Thoracic aorta (tissue), 2 donors: Measurements from ENCODE around the gene CDC7. TPM values are rescaled to one million over a fixed set of nuclear protein-coding genes. Genes with fewer than 3 reads are reported as not detected.

Source experiments
- ATAC-seq: fragments of 150-250 bp; one replicate; pipeline ENCODE4 v1.8.0; 2017; ENCODE audit warnings: low read depth; ENCODE audit not compliant: insufficient number of reproducible peaks, low FRiP score
- DNase-seq: peaks from one replicate; pipeline ENCODE4 v3.0.0-alpha.2; 2020; ENCODE audit warnings: low spot score
- H3K27ac ChIP-seq, 2 donors: fragments of 200-600 bp; sonication (generic); 1 replicate in 1 of 2; 2 replicates in 1 of 2; pipeline ENCODE4 v1.5.1; 2016; ENCODE audit warnings: mild to moderate bottlenecking in 2 of 2, moderate library complexity in 2 of 2
- H3K27me3 ChIP-seq: fragments of 200-600 bp; sonication (generic); replicated peaks from 2 replicates; pipeline ENCODE4 v1.6.0; 2016; ENCODE audit warnings: mild to moderate bottlenecking; ENCODE audit not compliant: insufficient read depth
- H3K36me3 ChIP-seq: fragments of 200-600 bp; sonication (generic); one replicate; pipeline ENCODE4 v1.5.1; 2016
- H3K4me1 ChIP-seq, 2 donors: fragments of 200-600 bp; sonication (generic); 1 replicate in 1 of 2; 2 replicates in 1 of 2; pipeline versions ENCODE4 v1.5.1 to v1.6.0; 2016; ENCODE audit warnings: low read depth in 2 of 2, mild to moderate bottlenecking in 1 of 2; ENCODE audit not compliant: control insufficient read depth in 1 of 2
- H3K4me3 ChIP-seq: fragments of 200-600 bp; sonication (generic); 2 replicates; pipeline ENCODE4 v1.5.1; 2016; ENCODE audit warnings: mild to moderate bottlenecking
- H3K9me3 ChIP-seq: fragments of 200-600 bp; sonication (generic); 2 replicates; pipeline ENCODE4 v1.5.1; 2016
- total RNA-seq, 2 donors: library from RNA; depleted of rRNA; stranded (reverse); fragments of >200 nt; gene quantifications; one replicate each; pipeline versions ENCODE4 v1.1.0 to v1.2.3, GENCODE V29; 2016
- TF ChIP-seq, protein P1 (sequence below): fragments of 200-600 bp; sonication (generic); IDR thresholded peaks from one replicate; pipeline ENCODE4 v1.5.1; 2019; ENCODE audit warnings: antibody characterized with exemption

Gene CDC7
- total RNA-seq, 2 donors from 2014 or later: 0.14 to 2.1 TPM

DNA sequence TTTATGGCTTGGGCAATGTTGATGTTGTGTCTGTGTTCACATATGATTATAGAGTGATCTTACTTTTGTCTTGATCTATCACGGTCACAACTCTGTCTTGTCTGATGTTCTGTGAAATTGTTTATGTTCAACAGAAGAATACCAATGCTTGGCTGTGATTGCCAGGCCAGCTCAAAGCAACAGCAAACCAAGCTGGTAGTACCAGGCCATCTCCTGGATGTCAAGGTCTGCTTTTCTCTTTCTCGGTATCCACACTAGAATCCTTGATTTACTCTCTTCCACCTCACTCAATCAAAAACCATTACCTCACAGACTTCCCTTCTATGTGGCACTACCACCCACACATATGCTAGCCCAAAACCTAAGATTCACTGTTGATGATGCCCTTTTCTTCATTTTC, 1.3 kb upstream of the CDC7 start:
- H3K9me3 ChIP-seq: no peaks in the 10 kb centered on the region
- H3K36me3 ChIP-seq: no peaks in the 10 kb centered on the region
- H3K27ac ChIP-seq: no peak overlapping the region
- H3K4me1 ChIP-seq: peaks cover 6 to 10% of the 10 kb centered on the region in 2 donors
- DNase-seq (no peak), ATAC-seq (no peak)
- no peak overlapping the region for H3K4me3 ChIP-seq
- TF ChIP-seq, protein P1, sequence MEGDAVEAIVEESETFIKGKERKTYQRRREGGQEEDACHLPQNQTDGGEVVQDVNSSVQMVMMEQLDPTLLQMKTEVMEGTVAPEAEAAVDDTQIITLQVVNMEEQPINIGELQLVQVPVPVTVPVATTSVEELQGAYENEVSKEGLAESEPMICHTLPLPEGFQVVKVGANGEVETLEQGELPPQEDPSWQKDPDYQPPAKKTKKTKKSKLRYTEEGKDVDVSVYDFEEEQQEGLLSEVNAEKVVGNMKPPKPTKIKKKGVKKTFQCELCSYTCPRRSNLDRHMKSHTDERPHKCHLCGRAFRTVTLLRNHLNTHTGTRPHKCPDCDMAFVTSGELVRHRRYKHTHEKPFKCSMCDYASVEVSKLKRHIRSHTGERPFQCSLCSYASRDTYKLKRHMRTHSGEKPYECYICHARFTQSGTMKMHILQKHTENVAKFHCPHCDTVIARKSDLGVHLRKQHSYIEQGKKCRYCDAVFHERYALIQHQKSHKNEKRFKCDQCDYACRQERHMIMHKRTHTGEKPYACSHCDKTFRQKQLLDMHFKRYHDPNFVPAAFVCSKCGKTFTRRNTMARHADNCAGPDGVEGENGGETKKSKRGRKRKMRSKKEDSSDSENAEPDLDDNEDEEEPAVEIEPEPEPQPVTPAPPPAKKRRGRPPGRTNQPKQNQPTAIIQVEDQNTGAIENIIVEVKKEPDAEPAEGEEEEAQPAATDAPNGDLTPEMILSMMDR: no peak
- no peaks in the 10 kb centered on the region for H3K27me3 ChIP-seq

DNA sequence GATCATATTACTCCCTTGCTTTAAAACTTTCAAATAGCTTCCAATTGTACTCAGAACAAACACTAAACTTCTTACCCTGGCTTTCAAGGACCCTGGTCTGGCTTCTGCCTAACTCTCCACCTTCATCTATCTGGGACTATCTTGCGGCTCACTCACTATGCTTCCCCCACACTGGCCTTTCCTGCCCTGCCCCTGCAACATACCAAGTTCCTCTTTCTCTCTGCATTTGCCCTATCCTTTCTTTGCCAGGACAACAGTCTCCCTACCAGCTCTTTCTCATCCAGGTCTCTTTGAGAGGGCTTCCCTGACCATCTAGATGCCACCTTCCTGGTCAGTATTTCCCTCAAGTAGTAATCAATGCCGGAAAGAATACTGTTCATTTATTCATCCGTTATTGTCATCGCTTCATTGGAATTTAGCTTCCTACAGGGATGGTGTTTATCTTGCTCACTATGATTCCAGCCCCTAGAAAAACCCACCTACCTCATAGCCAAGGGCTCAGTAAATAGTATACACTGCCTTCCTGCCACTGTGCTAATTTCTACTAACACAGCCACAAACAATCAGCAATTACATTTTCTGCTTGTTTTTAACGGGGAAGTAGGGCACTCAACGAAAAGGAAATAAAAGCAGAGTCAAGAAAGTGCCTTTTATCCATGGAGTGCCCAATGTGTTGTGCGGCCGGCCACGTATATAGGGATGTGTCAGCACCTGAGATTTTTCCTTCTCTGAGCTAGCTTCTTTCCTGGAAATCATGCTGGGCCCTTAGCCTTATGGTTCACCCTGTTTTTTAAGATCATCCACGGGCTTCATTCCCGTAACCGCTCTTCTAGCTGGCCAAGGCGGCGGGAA, 521 bp upstream of the CDC7 start:
- Histone ChIP-seq H3K27me3 (no peaks in the 10 kb centered on the region), H3K36me3 (no peaks in the 10 kb centered on the region)
- no peak for ATAC-seq

DNA sequence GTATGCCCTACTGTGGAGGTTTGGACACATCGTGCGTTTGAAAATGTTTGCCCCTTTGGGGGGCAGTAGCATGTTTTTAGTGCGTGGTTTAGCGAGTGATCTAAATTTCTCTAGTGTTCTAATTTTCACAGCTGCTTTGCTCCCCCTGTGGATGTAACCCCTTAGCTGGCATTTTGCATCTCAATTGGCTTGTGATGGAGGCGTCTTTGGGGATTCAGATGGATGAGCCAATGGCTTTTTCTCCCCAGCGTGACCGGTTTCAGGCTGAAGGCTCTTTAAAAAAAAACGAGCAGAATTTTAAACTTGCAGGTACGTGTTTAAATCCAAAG, 836 bp downstream of the CDC7 start:
- Histone ChIP-seq H3K27ac (peak overlapping the region; percentile 46 to 65), H3K36me3 (no peaks in the 10 kb centered on the region), H3K4me3 (peak overlapping the region; percentile 86), H3K4me1 (peaks cover 6 to 10% of the 10 kb centered on the region in 2 donors), H3K27me3 (no peaks in the 10 kb centered on the region), H3K9me3 (no peaks in the 10 kb centered on the region)
- ATAC-seq: no peak
- TF ChIP-seq, protein P1: no peak
- no peak for DNase-seq

More for the DNA sequence above, 521 bp upstream of the CDC7 start:
- no peak for DNase-seq
- H3K9me3 ChIP-seq: no peaks in the 10 kb centered on the region
- peaks cover 6 to 10% of the 10 kb centered on the region in 2 donors for H3K4me1 ChIP-seq
- H3K27ac ChIP-seq: peak overlapping the region; percentile 46 to 65
- H3K4me3 ChIP-seq: peak overlapping the region; percentile 86
- TF ChIP-seq, protein P1: no peak

DNA sequence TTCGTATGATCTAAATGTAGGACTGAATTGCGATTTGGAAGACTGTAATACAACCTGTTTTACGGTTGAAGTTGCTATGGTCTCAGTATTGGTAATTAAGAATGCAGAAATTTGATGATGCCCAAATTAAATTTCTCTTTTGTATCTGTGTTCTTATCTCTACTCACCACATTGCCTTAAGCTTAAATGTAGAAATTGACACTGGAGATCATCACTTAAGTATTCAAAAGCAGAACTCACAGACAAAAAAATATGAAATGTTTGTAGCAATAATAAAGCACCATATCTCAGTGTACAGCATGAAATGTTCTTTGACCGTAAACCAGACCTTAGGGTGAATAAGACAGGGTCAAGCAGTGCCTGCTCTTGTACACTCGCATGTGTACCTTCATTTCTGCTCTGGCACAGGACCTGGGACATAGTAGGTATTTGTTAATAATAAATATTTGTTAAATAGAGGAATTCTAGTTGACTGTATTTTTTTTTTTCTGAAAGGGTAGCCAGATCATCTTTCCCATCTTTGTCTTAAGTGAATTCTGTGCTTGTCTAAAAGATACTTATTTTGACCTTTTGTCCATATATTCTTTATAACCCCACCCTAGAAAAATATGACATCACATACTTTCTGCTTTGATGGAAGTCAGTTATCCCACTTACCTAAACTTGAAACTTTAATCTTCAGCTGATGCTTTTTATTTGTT, 1.5 kb downstream of the CDC7 start:
- no peaks in the 10 kb centered on the region for H3K9me3 ChIP-seq
- no peaks in the 10 kb centered on the region for H3K36me3 ChIP-seq
- DNase-seq (no peak), ATAC-seq (no peak)
- peaks cover 6 to 10% of the 10 kb centered on the region in 2 donors for H3K4me1 ChIP-seq
- H3K27me3 ChIP-seq: no peaks in the 10 kb centered on the region
- H3K4me3 ChIP-seq: peak overlapping the region; percentile 86
- TF ChIP-seq, protein P1: no peak
- H3K27ac ChIP-seq: no peak overlapping the region

DNA sequence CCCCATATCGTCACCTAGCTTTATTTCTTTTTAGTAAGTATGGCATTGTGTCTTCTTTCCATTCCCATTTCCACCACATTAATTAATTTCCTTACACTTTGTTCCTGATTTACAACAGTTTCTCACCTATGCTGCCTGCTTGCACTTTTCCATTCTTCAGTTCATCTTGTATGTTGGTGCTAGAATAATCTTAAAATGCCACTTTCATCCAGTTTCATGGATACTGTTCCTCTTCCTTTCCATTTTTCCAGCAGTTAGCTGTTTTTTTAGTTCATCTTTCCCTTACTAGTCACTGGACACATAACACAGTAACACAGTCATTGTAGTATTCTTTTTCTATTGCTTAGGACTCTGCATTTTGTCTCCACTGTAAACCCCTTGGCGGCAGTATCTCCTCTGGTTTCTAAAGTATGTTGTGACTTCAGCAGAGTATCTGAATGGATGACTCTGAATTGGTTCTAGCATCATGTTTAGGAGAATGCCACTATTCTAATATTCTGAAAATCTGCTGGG, 2.1 kb downstream of the CDC7 start:
- H3K9me3 ChIP-seq: no peaks in the 10 kb centered on the region
- no peak for DNase-seq
- H3K4me1 ChIP-seq: peaks cover 6 to 10% of the 10 kb centered on the region in 2 donors
- no peak for ATAC-seq
- no peak overlapping the region for H3K27ac ChIP-seq
- H3K27me3 ChIP-seq: no peaks in the 10 kb centered on the region
- TF ChIP-seq, protein P1: no peak
- no peaks in the 10 kb centered on the region for H3K36me3 ChIP-seq
- no peak overlapping the region for H3K4me3 ChIP-seq
